GM12878 (cell line): ENCODE measurements around the gene FKTN. TPM values are rescaled to one million over a fixed set of nuclear protein-coding genes. Genes with fewer than 3 reads are reported as not detected.
A peak's percentile ranks its signal among the peaks of the same experiment; 100 is the strongest.

Source experiments
- BMI1 ChIP-seq: fragments of 450-650 bp; IDR thresholded peaks from 2 replicates; pipeline ENCODE4 v1.6.1; 2016; ENCODE audit warnings: mild to moderate bottlenecking, moderate library complexity, borderline replicate concordance
- CBFB ChIP-seq: IDR thresholded peaks from 2 replicates; pipeline ENCODE4 v1.6.1; 2016; ENCODE audit warnings: antibody characterized with exemption, low read depth
- CHD4 ChIP-seq: fragments of 200-600 bp; sonication (generic); IDR thresholded peaks from 2 replicates; pipeline ENCODE4 v1.6.1; 2016; ENCODE audit warnings: mild to moderate bottlenecking
- CREB1 ChIP-seq: IDR thresholded peaks from 2 replicates; pipeline ENCODE4 v1.6.1; 2012; ENCODE audit warnings: low read depth, mild to moderate bottlenecking, inconsistent platforms
- CREM ChIP-seq: IDR thresholded peaks from 2 replicates; pipeline ENCODE4 v1.6.1; 2014; ENCODE audit warnings: antibody characterized with exemption, low read depth
- HCFC1 ChIP-seq: fragments of 150-350 bp; IDR thresholded peaks from 2 replicates; pipeline ENCODE4 v1.6.1; 2014; ENCODE audit warnings: low read length
- KLF5 ChIP-seq: fragments of 450-650 bp; IDR thresholded peaks from 2 replicates; pipeline ENCODE4 v1.6.1; 2014; ENCODE audit warnings: mild to moderate bottlenecking; ENCODE audit not compliant: partially characterized antibody
- RCOR1 ChIP-seq: conservative IDR thresholded peaks from 2 replicates; pipeline ENCODE4 v1.6.1; 2012; ENCODE audit warnings: low read depth, low read length, improper control_type of control experiment
- SMC3 ChIP-seq: IDR thresholded peaks from 2 replicates; pipeline ENCODE4 v1.6.1; 2011; ENCODE audit warnings: low read length, improper control_type of control experiment, borderline replicate concordance
- STAT3 ChIP-seq: IDR thresholded peaks from 2 replicates; pipeline ENCODE4 v1.6.1; 2011; ENCODE audit warnings: low read depth, low read length, improper control_type of control experiment
- SUPT20H ChIP-seq: IDR thresholded peaks from 2 replicates; pipeline ENCODE4 v1.6.1; 2011; ENCODE audit warnings: low read depth, mild to moderate bottlenecking, low read length, moderate library complexity, borderline replicate concordance; ENCODE audit not compliant: control insufficient read depth
- WRNIP1 ChIP-seq: IDR thresholded peaks from 2 replicates; pipeline ENCODE4 v1.6.1; 2011; ENCODE audit warnings: low read depth, low read length, improper control_type of control experiment, borderline replicate concordance
- YBX1 ChIP-seq: fragments of 450-650 bp; IDR thresholded peaks from 2 replicates; pipeline ENCODE4 v1.6.1; 2016; ENCODE audit warnings: antibody characterized with exemption
- ZNF207 ChIP-seq: fragments of 450-650 bp; IDR thresholded peaks from 2 replicates; pipeline ENCODE4 v1.6.1; 2014; ENCODE audit warnings: antibody characterized with exemption, mild to moderate bottlenecking, borderline replicate concordance
- ZNF217 ChIP-seq: fragments of 450-650 bp; IDR thresholded peaks from 2 replicates; pipeline ENCODE4 v1.6.1; 2017; ENCODE audit warnings: antibody characterized with exemption, mild to moderate bottlenecking
- ZZZ3 ChIP-seq: IDR thresholded peaks from 2 replicates; pipeline ENCODE4 v1.6.1; 2011; ENCODE audit warnings: low read depth; ENCODE audit not compliant: control insufficient read depth, insufficient read length
- polyA plus RNA-seq, 11 experiments: library from polyadenylated mRNA; depleted of rRNA in 4 of 11; unstranded in 6 of 11; stranded (reverse) in 5 of 11; fragments of >200 nt; fragmentation: Nextera tagmentation in 4 of 11; fragmentation: Illumina TruSeq in 1 of 11; extraction: Ambion mirVana in 4 of 11; extraction: Trizol in 1 of 11; gene quantifications; 1 replicate in 1 of 11; 2 replicates in 10 of 11; pipeline versions ENCODE4 v1.2.1 to v1.2.3, GENCODE V29; 2011 to 2016; ENCODE audit warnings: inconsistent platforms in 2 of 11, missing spikeins in 2 of 11, low read depth in 1 of 11
- total RNA-seq, 4 experiments: library from RNA; depleted of rRNA in 3 of 4; stranded (reverse); fragments of >200 nt in 3 of 4; fragmentation: Illumina TruSeq in 1 of 4; extraction: Trizol in 1 of 4; gene quantifications; 2 replicates each; pipeline versions ENCODE4 v1.2.1 to v1.2.3, GENCODE V29; 2013 to 2021
- TF ChIP-seq, protein P1 (sequence below): fragments of 450-650 bp; IDR thresholded peaks from 2 replicates; pipeline ENCODE4 v1.6.1; 2014; ENCODE audit warnings: mild to moderate bottlenecking
- TF ChIP-seq, protein P2 (sequence below): fragments of 150-350 bp; IDR thresholded peaks from 2 replicates; pipeline ENCODE4 v1.6.1; 2016; ENCODE audit warnings: low read depth, low read length
- TF ChIP-seq, protein P3 (sequence below): fragments of 450-650 bp; IDR thresholded peaks from 2 replicates; pipeline ENCODE4 v1.6.1; 2017; ENCODE audit warnings: mild to moderate bottlenecking, moderate library complexity
- TF ChIP-seq, protein P4 (sequence below): IDR thresholded peaks from 2 replicates; pipeline ENCODE4 v1.6.1; 2012; ENCODE audit warnings: low read depth, low read length, improper control_type of control experiment

Gene FKTN
- total and polyA plus RNA-seq, 10 of the 15 experiments (the other 5 are each of a cell fraction or from before 2014, with no cell fraction given), result 3.6 to 15.9 (median 10.6) TPM

DNA sequence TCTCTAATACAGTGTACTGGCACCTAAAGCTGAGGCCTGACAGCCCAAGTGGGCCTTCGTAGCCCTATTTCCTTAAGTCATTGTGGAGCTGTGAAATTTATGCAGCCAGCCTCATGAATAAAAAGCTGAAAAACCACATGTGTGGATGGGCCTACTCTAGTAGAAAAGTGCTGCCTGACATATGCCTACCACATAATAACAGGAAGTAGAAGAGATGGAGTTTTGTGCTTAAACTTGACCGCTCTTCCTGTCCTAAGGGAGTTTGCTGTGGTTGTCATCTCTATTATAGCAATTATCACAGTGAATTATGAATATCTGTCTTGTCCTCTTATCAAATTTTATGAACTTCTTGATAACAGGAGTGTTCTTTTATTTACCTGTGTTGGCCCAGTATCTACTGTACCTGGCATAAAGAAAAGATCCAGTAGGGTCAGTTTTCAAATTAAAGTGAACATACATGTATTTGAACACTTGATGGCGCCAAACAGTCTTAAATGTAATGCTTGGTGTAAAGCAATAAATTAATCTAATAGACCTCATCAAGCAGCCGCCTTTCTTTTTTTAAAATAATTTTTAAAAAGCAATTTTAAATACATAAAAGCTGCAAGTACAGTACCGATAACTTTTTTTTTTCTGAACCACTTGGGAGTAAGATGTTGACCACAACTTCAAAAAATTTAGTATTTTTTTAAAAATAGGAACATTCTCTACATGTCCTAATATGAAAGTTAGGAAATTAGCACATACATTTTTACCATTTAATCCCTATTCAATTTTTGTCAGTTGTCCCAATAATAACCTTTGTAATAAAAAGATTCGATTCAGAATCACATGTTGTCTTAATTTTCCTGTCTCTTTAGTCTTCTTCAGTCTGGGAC is 51.0 kb downstream of the FKTN start (continued):
- TF ChIP-seq RCOR1 (no peak), HCFC1 (no peak), WRNIP1 (no peak), STAT3 (no peak), CREM (no peak), ZNF217 (no peak), YBX1 (no peak), KLF5 (no peak), SMC3 (peak; percentile 47; the same call in 1 of the 2 replicates), BMI1 (no peak), ZZZ3 (no peak), CHD4 (no peak), ZNF207 (no peak), CREB1 (no peak), SUPT20H (no peak), CBFB (no peak)
- TF ChIP-seq, protein P1, sequence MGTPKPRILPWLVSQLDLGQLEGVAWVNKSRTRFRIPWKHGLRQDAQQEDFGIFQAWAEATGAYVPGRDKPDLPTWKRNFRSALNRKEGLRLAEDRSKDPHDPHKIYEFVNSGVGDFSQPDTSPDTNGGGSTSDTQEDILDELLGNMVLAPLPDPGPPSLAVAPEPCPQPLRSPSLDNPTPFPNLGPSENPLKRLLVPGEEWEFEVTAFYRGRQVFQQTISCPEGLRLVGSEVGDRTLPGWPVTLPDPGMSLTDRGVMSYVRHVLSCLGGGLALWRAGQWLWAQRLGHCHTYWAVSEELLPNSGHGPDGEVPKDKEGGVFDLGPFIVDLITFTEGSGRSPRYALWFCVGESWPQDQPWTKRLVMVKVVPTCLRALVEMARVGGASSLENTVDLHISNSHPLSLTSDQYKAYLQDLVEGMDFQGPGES, result no peak
- TF ChIP-seq, protein P2, sequence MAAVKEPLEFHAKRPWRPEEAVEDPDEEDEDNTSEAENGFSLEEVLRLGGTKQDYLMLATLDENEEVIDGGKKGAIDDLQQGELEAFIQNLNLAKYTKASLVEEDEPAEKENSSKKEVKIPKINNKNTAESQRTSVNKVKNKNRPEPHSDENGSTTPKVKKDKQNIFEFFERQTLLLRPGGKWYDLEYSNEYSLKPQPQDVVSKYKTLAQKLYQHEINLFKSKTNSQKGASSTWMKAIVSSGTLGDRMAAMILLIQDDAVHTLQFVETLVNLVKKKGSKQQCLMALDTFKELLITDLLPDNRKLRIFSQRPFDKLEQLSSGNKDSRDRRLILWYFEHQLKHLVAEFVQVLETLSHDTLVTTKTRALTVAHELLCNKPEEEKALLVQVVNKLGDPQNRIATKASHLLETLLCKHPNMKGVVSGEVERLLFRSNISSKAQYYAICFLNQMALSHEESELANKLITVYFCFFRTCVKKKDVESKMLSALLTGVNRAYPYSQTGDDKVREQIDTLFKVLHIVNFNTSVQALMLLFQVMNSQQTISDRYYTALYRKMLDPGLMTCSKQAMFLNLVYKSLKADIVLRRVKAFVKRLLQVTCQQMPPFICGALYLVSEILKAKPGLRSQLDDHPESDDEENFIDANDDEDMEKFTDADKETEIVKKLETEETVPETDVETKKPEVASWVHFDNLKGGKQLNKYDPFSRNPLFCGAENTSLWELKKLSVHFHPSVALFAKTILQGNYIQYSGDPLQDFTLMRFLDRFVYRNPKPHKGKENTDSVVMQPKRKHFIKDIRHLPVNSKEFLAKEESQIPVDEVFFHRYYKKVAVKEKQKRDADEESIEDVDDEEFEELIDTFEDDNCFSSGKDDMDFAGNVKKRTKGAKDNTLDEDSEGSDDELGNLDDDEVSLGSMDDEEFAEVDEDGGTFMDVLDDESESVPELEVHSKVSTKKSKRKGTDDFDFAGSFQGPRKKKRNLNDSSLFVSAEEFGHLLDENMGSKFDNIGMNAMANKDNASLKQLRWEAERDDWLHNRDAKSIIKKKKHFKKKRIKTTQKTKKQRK, result no peak
- TF ChIP-seq, protein P3, sequence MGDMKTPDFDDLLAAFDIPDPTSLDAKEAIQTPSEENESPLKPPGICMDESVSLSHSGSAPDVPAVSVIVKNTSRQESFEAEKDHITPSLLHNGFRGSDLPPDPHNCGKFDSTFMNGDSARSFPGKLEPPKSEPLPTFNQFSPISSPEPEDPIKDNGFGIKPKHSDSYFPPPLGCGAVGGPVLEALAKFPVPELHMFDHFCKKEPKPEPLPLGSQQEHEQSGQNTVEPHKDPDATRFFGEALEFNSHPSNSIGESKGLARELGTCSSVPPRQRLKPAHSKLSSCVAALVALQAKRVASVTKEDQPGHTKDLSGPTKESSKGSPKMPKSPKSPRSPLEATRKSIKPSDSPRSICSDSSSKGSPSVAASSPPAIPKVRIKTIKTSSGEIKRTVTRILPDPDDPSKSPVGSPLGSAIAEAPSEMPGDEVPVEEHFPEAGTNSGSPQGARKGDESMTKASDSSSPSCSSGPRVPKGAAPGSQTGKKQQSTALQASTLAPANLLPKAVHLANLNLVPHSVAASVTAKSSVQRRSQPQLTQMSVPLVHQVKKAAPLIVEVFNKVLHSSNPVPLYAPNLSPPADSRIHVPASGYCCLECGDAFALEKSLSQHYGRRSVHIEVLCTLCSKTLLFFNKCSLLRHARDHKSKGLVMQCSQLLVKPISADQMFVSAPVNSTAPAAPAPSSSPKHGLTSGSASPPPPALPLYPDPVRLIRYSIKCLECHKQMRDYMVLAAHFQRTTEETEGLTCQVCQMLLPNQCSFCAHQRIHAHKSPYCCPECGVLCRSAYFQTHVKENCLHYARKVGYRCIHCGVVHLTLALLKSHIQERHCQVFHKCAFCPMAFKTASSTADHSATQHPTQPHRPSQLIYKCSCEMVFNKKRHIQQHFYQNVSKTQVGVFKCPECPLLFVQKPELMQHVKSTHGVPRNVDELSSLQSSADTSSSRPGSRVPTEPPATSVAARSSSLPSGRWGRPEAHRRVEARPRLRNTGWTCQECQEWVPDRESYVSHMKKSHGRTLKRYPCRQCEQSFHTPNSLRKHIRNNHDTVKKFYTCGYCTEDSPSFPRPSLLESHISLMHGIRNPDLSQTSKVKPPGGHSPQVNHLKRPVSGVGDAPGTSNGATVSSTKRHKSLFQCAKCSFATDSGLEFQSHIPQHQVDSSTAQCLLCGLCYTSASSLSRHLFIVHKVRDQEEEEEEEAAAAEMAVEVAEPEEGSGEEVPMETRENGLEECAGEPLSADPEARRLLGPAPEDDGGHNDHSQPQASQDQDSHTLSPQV, result 0 out of 2 replicates have a peak, but pooled peaks have one; percentile 29
- TF ChIP-seq, protein P4, sequence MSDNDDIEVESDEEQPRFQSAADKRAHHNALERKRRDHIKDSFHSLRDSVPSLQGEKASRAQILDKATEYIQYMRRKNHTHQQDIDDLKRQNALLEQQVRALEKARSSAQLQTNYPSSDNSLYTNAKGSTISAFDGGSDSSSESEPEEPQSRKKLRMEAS, result no peak
